Measurements from ENCODE around the gene ABCG1. TPM values are rescaled to one million over a fixed set of nuclear protein-coding genes. Genes with fewer than 3 reads are reported as not detected.
A peak's percentile ranks its signal among the peaks of the same experiment; 100 is the strongest.

ABCG1 gene
- total and polyA plus RNA-seq, 7 donors: 6.0 to 19.3 (median 11.6) TPM

- intact Hi-C loops (cut with DNase I): loop anchor here (1.0 to 10.0 kb wide), 5 partner anchors 14 to 345 kb away; partner anchors contain the start of genes PRDM15 and ZBTB21
- WGBS, 2 donors: 0 to 1% methylated on average over 41 of the region's 41 CpGs
- H3K36me3 ChIP-seq: no peaks in the 10 kb centered on the region
- no peaks in the 10 kb centered on the region for H3K9me3 ChIP-seq
- DNase-seq: peak; percentile 81
- peak overlapping the region; percentile 66 to 74 (median 70) for H3K4me3 ChIP-seq
- peak overlapping the region; percentile 77 to 91 (median 82) for H3K27ac ChIP-seq
- peaks cover 0 to 42% (median 33%) of the 10 kb centered on the region in 4 donors for H3K4me1 ChIP-seq
- TF ChIP-seq EP300 (IDR thresholded peaks at IDR 0.05) (no peak), POLR2AphosphoS5 (IDR thresholded peaks at IDR 0.05) (no peak), CTCF (IDR thresholded peaks at IDR 0.05) (no peak), POLR2A (IDR thresholded peaks at IDR 0.05) (no peak)
- H3K27me3 ChIP-seq: no peaks in the 10 kb centered on the region
These were observed 732 bp downstream of the ABCG1 start for GRCh38 chr21:42219606-42220137.

GRCh38 chr21:42220138-42220701 lies 1.3 kb downstream of the ABCG1 start:
- TF ChIP-seq CTCF (IDR thresholded peaks at IDR 0.05) (no peak), POLR2A (IDR thresholded peaks at IDR 0.05) (no peak), EP300 (IDR thresholded peaks at IDR 0.05) (peak in 3 of 4 donors; percentile 6 to 84 (median 52)), POLR2AphosphoS5 (IDR thresholded peaks at IDR 0.05) (peak; percentile 11 to 86 (median 58))
- no peaks in the 10 kb centered on the region for H3K9me3 ChIP-seq
- no peaks in the 10 kb centered on the region for H3K27me3 ChIP-seq
- H3K4me1 ChIP-seq: peaks cover 0 to 42% (median 33%) of the 10 kb centered on the region in 4 donors
- intact Hi-C loops (cut with DNase I): loop anchor here (1.0 to 10.0 kb wide), 3 partner anchors 13 to 345 kb away; partner anchors contain the start of genes PRDM15 and ZBTB21
- peak; percentile 89 for DNase-seq
- 1 to 2% methylated on average over 26 of the region's 26 CpGs for WGBS, 2 donors
- H3K36me3 ChIP-seq: no peaks in the 10 kb centered on the region
- H3K27ac ChIP-seq: peak overlapping the region; percentile 77 to 91 (median 82)
- H3K4me3 ChIP-seq: peak overlapping the region; percentile 66 to 74 (median 70)

DNA sequence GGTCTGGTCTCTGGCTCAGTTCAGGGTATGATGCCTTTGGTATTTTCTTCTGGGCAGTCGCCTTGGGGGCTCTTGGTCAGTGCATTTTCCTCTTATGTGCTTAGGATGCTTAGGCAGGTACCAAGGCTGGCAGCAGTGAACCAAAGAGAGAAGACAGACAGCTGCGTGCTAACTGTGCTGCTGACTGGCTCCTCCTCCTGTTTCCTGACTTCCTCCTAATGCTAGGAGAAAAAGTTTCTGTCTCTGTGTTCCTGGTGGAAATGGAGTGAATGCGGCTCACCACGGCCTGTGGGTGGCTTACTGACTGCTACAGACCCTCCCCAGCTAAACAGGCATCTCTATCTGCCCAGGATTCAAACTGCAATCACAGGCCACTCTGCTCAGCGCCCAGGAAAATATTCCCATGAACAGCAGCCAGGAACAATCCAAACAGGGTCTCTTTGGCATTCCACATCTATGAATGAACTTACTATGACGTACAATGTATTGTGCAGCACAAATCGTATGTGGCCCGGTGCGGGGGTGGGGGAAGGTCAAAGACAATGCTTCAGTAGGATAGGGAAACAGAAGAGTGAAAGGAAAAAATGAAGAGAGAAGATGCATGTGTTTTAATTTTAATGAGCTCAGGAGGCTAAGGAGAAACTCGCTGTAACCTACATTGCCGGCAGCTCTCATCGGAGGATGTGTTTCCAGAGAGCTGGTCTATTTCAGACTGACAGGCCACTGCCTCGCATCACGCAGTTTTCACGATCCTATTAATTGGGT lies 2.8 kb downstream of the ABCG1 start:
- Histone ChIP-seq H3K27me3 (no peaks in the 10 kb centered on the region), H3K4me1 (peaks cover 0 to 42% (median 33%) of the 10 kb centered on the region in 4 donors), H3K4me3 (peak overlapping the region in 1 of 4 donors; percentile 19), H3K36me3 (peaks cover 0 to 7% (median 2%) of the 10 kb centered on the region in 4 donors), H3K9me3 (no peaks in the 10 kb centered on the region), H3K27ac (peak overlapping the region; percentile 77 to 91 (median 82))
- peak; percentile 86 for DNase-seq
- TF ChIP-seq POLR2AphosphoS5 (IDR thresholded peaks at IDR 0.05): peak; percentile 66 to 86 (median 76)
- TF ChIP-seq CTCF (IDR thresholded peaks at IDR 0.05): no peak
- TF ChIP-seq EP300 (IDR thresholded peaks at IDR 0.05): peak in 2 of 4 donors; percentile 43 to 67
- 72 to 83% methylated on average over 15 of the region's 15 CpGs for WGBS, 2 donors
- intact Hi-C loops (cut with DNase I): loop anchor here (10.0 kb wide), 2 partner anchors 207 to 347 kb away; partner anchors contain the start of genes PRDM15 and ZBTB21

- DNase-seq: peak; percentile 50
- Histone ChIP-seq H3K36me3 (peaks cover 0 to 7% (median 2%) of the 10 kb centered on the region in 4 donors), H3K4me3 (no peak overlapping the region), H3K9me3 (no peaks in the 10 kb centered on the region), H3K27me3 (no peaks in the 10 kb centered on the region), H3K4me1 (peaks cover 0 to 46% (median 36%) of the 10 kb centered on the region in 4 donors), H3K27ac (peak overlapping the region; percentile 77 to 91 (median 82))
- TF ChIP-seq EP300 (IDR thresholded peaks at IDR 0.05) (no peak), POLR2A (IDR thresholded peaks at IDR 0.05) (no peak), POLR2AphosphoS5 (IDR thresholded peaks at IDR 0.05) (no peak), CTCF (IDR thresholded peaks at IDR 0.05) (no peak)
- 88 to 89% methylated on average over 6 of the region's 6 CpGs for WGBS, 2 donors
- intact Hi-C loops (cut with DNase I): loop anchor here (10.0 kb wide), 2 partner anchors 208 to 348 kb away; partner anchors contain the start of genes PRDM15 and ZBTB21
These were observed 3.4 kb downstream of the ABCG1 start for GRCh38 chr21:42222386-42222785.
